Natural killer cell (primary cell): ENCODE measurements around the gene SPRED2. TPM values are rescaled to one million over a fixed set of nuclear protein-coding genes. Genes with fewer than 3 reads are reported as not detected.

ENCODE experiments used
- ATAC-seq, 3 donors: fragments of 150-1000 bp in 2 of 3; fragments of 200-7000 bp in 1 of 3; cut with Tn5 transposase; 1 replicate in 1 of 3; 2 replicates in 2 of 3; pipeline ENCODE4 v1.10.0; 2021; ENCODE audit warnings: mild to moderate bottlenecking in 2 of 3, moderate library complexity in 2 of 3
- DNase-seq, 2 donors: peaks; one replicate each; pipeline versions ENCODE4 v3.0.0 to v3.0.0-alpha.2; 2013 to 2021; ENCODE audit warnings: mixed read lengths in 1 of 2
- H3K27ac ChIP-seq: one replicate; pipeline ENCODE4 v1.5.1; 2013; ENCODE audit warnings: mild to moderate bottlenecking, low read length
- H3K27me3 ChIP-seq: one replicate; pipeline ENCODE4 v1.6.1; 2013; ENCODE audit warnings: low read length; ENCODE audit not compliant: control insufficient read depth, insufficient read depth
- H3K36me3 ChIP-seq: one replicate; pipeline ENCODE4 v1.6.1; 2013; ENCODE audit warnings: low read length; ENCODE audit not compliant: control insufficient read depth, insufficient read depth
- H3K4me1 ChIP-seq: one replicate; pipeline ENCODE4 v1.6.1; 2013; ENCODE audit warnings: low read length; ENCODE audit not compliant: control insufficient read depth, insufficient read depth
- H3K4me3 ChIP-seq: one replicate; pipeline ENCODE4 v1.5.1; 2013; ENCODE audit warnings: low read length
- H3K9me3 ChIP-seq: one replicate; pipeline ENCODE4 v1.6.1; 2013; ENCODE audit warnings: low read length; ENCODE audit not compliant: control insufficient read depth, insufficient read depth
- H3K27ac Mint-ChIP-seq, 2 donors: one replicate each; pipeline ENCODE4 v1.8.0; 2022; ENCODE audit warnings: mild to moderate bottlenecking in 2 of 2, mixed read lengths in 2 of 2, moderate library complexity in 1 of 2
- H3K27me3 Mint-ChIP-seq, 2 donors: one replicate each; pipeline ENCODE4 v1.8.0; 2022; ENCODE audit warnings: low read depth in 2 of 2, mixed read lengths in 2 of 2
- H3K36me3 Mint-ChIP-seq: one replicate; pipeline ENCODE4 v1.8.0; 2022; ENCODE audit warnings: mixed read lengths
- H3K4me1 Mint-ChIP-seq, 2 donors: one replicate each; pipeline ENCODE4 v1.8.0; 2022; ENCODE audit warnings: mixed read lengths in 2 of 2
- H3K4me3 Mint-ChIP-seq: one replicate; pipeline ENCODE4 v1.8.0; 2022; ENCODE audit warnings: mild to moderate bottlenecking, moderate library complexity, mixed read lengths
- H3K9me3 Mint-ChIP-seq, 2 donors: one replicate each; pipeline ENCODE4 v1.8.0; 2022; ENCODE audit warnings: mixed read lengths in 2 of 2
- WGBS: methylation state at CpG from one replicate; pipeline ENCODE4 v1.1.7; 2013; ENCODE audit warnings: missing lambda C conversion rate; ENCODE audit not compliant: insufficient coverage; 5-methylcytosine and 5-hydroxymethylcytosine counted together
- intact Hi-C: fragments of 100-400 bp; cut with micrococcal nuclease; formaldehyde crosslinking; loops from one replicate; pipeline ENCODE4 v1.14.2; 2022
- total RNA-seq, 4 donors: library from RNA; stranded (reverse); fragments of 120-200 nt in 1 of 4; gene quantifications; one replicate each; pipeline versions ENCODE4 v1.2.3 to v1.2.4, GENCODE V29; 2013 to 2022
- TF ChIP-seq, protein P1 (sequence below): fragments of 200-600 bp; IDR thresholded peaks from one replicate; pipeline ENCODE4 v1.8.0; 2022; ENCODE audit warnings: antibody characterized with exemption

SPRED2 gene
- total RNA-seq, 3 donors from 2014 or later (not counting 1 experiment from before 2014, with no cell fraction given): 3.8 to 8.6 (median 8.3) TPM

DNA sequence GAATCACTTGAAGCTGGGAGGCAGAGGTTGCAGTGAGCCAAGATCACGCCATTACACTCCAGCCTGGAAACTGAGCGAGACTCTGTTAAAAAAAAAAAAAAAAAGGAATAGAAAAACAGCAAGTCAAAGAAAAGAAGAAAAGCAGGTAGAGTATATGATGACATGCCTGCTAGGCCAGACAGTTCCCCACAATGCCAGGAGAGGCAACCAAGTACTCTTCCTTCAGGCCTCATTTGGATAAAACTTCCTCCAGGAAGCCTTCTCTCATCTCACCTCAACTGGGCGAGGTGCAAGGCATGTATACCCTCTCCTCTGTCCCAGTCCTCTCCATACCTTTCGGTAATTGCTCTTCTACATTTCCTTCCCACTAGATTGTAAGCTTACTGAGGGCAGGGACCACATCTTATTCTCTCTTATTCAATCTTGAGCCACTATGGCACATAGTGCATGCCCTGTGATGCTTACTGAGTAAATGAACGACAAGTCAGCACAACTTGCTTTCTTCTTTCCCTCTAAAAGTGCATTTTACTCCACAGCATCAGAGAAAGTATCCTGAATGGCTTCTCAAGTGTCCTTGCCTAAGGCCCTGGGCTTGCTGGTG is 10.1 kb upstream of the SPRED2 start:
- Histone ChIP-seq H3K36me3 (no peaks in the 10 kb centered on the region), H3K9me3 (no peaks in the 10 kb centered on the region), H3K27me3 (no peaks in the 10 kb centered on the region), H3K4me1 (no peaks in the 10 kb centered on the region), H3K27ac (no peak overlapping the region), H3K4me3 (no peak overlapping the region)
- Mint-ChIP-seq H3K36me3 (no peaks in the 10 kb centered on the region), H3K27me3 (peaks cover 10 to 16% of the 10 kb centered on the region in 2 donors), H3K9me3 (no peaks in the 10 kb centered on the region), H3K4me3 (no peak overlapping the region), H3K4me1 (peaks cover 0 to 5% of the 10 kb centered on the region in 2 donors), H3K27ac (no peak overlapping the region)
- intact Hi-C loops: no loop called here
- DNase-seq (no peak), ATAC-seq (no peak)
- WGBS: 92% methylated on average over 5 of the region's 5 CpGs
- TF ChIP-seq, protein P1, sequence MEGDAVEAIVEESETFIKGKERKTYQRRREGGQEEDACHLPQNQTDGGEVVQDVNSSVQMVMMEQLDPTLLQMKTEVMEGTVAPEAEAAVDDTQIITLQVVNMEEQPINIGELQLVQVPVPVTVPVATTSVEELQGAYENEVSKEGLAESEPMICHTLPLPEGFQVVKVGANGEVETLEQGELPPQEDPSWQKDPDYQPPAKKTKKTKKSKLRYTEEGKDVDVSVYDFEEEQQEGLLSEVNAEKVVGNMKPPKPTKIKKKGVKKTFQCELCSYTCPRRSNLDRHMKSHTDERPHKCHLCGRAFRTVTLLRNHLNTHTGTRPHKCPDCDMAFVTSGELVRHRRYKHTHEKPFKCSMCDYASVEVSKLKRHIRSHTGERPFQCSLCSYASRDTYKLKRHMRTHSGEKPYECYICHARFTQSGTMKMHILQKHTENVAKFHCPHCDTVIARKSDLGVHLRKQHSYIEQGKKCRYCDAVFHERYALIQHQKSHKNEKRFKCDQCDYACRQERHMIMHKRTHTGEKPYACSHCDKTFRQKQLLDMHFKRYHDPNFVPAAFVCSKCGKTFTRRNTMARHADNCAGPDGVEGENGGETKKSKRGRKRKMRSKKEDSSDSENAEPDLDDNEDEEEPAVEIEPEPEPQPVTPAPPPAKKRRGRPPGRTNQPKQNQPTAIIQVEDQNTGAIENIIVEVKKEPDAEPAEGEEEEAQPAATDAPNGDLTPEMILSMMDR: no peak

DNA sequence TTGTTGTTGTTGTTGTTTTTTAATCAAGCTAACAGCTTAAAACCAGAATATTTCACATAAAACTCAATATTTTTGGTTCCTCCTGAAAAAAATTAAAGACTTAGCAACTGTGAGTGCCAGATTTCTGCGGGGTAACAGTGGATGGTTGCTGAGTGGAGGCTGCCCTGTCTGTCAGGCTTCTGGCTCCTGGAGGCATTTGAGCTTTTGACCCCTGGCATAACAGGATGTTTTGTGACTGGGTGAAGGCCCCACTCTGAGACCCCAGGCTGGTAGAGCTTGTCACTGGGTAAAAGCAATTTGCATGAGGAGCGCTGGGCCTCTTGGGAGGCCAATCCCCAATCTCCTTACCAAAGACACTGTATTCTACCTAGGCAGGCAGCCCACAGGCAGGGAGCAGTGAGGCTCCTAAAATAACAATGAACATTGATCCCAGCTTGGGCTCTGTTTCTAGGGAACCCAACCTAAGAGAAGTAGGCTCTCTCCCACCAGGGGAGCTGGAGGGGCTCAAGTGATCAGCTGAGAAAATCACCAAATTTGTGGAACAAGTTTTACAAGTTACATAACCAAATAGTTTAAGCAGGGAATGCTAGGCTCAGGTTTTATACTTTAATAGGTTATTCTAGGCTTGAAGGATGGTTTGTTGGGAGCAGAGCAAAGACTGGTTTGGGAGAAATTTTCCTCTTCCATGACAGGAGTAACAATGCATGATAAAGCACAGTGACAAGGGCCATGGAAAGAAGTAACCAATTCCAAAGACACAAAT is 5.9 kb upstream of the SPRED2 start:
- Mint-ChIP-seq H3K9me3 (no peaks in the 10 kb centered on the region), H3K27me3 (peaks cover 8 to 15% of the 10 kb centered on the region in 2 donors), H3K4me3 (no peak overlapping the region), H3K27ac (no peak overlapping the region), H3K4me1 (peaks cover 17 to 25% of the 10 kb centered on the region in 2 donors), H3K36me3 (no peaks in the 10 kb centered on the region)
- H3K27me3 ChIP-seq: peaks cover 13% of the 10 kb centered on the region
- H3K4me3 ChIP-seq: no peak overlapping the region
- intact Hi-C loops: loop anchor here (5.0 kb wide), 1 partner anchor 136 kb away; no protein-coding TSS in a partner anchor
- no peaks in the 10 kb centered on the region for H3K36me3 ChIP-seq
- ATAC-seq (no peak), DNase-seq (no peak)
- H3K9me3 ChIP-seq: no peaks in the 10 kb centered on the region
- TF ChIP-seq, protein P1: no peak
- WGBS: 93% methylated on average over 2 of the region's 2 CpGs
- H3K4me1 ChIP-seq: peaks cover 21% of the 10 kb centered on the region
- no peak overlapping the region for H3K27ac ChIP-seq

DNA sequence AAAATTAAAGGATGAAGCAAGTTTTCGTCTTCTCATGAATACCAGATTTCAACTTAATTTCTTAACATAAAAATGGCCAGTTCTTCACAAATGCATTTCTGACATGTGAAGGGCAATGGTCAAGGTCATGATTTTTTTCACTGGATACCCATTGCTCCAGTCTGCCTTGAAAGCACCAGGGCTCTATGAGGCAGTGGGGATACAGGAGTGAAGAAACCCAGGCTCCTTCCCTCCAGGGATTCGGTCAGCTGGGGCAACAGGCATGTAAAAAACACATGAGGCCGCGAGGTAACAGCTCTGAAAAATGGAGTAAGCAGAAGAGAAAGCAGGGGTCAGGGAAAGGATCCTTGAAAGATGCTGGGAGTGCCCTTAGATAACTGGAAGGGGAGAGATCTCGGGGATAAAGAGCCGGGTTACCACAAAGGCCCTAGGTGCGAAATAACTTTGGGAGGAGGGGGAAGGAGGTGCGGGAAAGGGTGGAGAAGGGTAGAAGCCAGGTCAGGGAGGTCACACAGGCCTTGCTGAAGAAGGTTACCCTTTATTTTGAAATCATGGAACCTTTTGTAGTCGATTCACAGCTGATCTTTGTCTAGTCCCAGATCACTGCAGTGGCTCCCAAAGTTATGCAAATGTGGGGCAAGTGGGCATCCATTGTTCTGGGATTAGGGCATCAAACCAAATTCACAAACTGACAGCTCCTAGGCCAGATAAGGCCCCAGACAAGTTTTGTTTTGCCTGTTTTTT is 5.2 kb upstream of the SPRED2 start:
- no peak overlapping the region for H3K27ac ChIP-seq
- no peaks in the 10 kb centered on the region for H3K36me3 ChIP-seq
- no peak overlapping the region for H3K4me3 ChIP-seq
- H3K9me3 ChIP-seq: no peaks in the 10 kb centered on the region
- peaks cover 29% of the 10 kb centered on the region for H3K4me1 ChIP-seq
- peaks cover 17 to 29% of the 10 kb centered on the region in 2 donors for H3K4me1 Mint-ChIP-seq
- 96% methylated on average over 8 of the region's 9 CpGs for WGBS
- peaks cover under 1 to 12% of the 10 kb centered on the region in 2 donors for H3K27me3 Mint-ChIP-seq
- H3K27ac Mint-ChIP-seq: peak overlapping the region; percentile 82 to 89
- DNase-seq: no peak
- H3K27me3 ChIP-seq: peaks cover 13% of the 10 kb centered on the region
- H3K36me3 Mint-ChIP-seq: no peaks in the 10 kb centered on the region
- intact Hi-C loops: loop anchor here (5.0 kb wide), 1 partner anchor 135 kb away; no protein-coding TSS in a partner anchor
- H3K9me3 Mint-ChIP-seq: no peaks in the 10 kb centered on the region
- H3K4me3 Mint-ChIP-seq: peak overlapping the region; percentile 98
- no peak for ATAC-seq
- TF ChIP-seq, protein P1: no peak
